Measurements from ENCODE around the gene SCG2. TPM values are rescaled to one million over a fixed set of nuclear protein-coding genes. Genes with fewer than 3 reads are reported as not detected.

SCG2 gene
- total RNA-seq, 1 experiment from 2014 or later = 19.8 TPM

GRCh38 chr2:223648755-223649154 lies 46.6 kb upstream of the SCG2 start:
- H3K4me1 ChIP-seq (ENCODE audit: control insufficient read depth in 1 of 2, insufficient read depth in 2 of 2, low read length in 2 of 2) = peaks cover 3 to 17% of the 10 kb centered on the region in 2 experiments; a peak in 2 of 4 replicates
- H3K79me2 ChIP-seq (ENCODE audit: insufficient read depth, low read length) = no peaks in the 10 kb centered on the region
- intact Hi-C loops (cut with micrococcal nuclease) = no loop called here
- ChIA-PET RAD21 (ENCODE audit: low non-redundant PET in 1 of 2, low total read pairs in 2 of 2, uncharacterized antibody in 2 of 2, unreplicated experiment in 2 of 2) (no interaction called here), CTCF (no interaction called here), POLR2A (no interaction called here)
- BruUV-seq (replicated peaks) = no TSS peak
- no peaks in the 10 kb centered on the region for H3K9me2 ChIP-seq (ENCODE audit: insufficient read depth)
- H3K9me3 ChIP-seq (ENCODE audit: control insufficient read depth in 1 of 2, insufficient read depth in 1 of 2, low read depth in 1 of 2, low read length in 2 of 2) = no peaks in the 10 kb centered on the region
- no peaks in the 10 kb centered on the region for H3K27me3 ChIP-seq (ENCODE audit: insufficient read depth, low read length)
- H3K4me2 ChIP-seq (ENCODE audit: low read length) = no peak overlapping the region
- H3K36me3 ChIP-seq (ENCODE audit: control insufficient read depth in 1 of 2, insufficient read depth in 2 of 2, low read length in 2 of 2) = no peaks in the 10 kb centered on the region
- no peak overlapping the region for H3K4me3 ChIP-seq (replicated peaks in 1 of 2; ENCODE audit: low read depth in 1 of 2, low read length in 2 of 2)
- no peaks in the 10 kb centered on the region for H4K20me1 ChIP-seq (ENCODE audit: insufficient read depth)
- TF ChIP-seq POLR2AphosphoS5 (IDR thresholded peaks at IDR 0.05; ENCODE audit: low read depth, low read length) (no peak), SRF (IDR thresholded peaks at IDR 0.05; ENCODE audit: low read depth) (no peak), EGR1 (IDR thresholded peaks at IDR 0.05; ENCODE audit: low read depth) (no peak), SIN3A (IDR thresholded peaks at IDR 0.05; ENCODE audit: low read depth) (no peak), YY1 (IDR thresholded peaks at IDR 0.05; ENCODE audit: extremely low read depth, insufficient replicate concordance, low read depth, low read length) (no peak), RAD21 (IDR thresholded peaks at IDR 0.05; ENCODE audit: low read depth) (no peak), FOSL1 (IDR thresholded peaks at IDR 0.05; ENCODE audit: low read depth) (no peak), ZFX (IDR thresholded peaks at IDR 0.05) (no peak), ZBTB33 (IDR thresholded peaks at IDR 0.05; ENCODE audit: extremely low read depth, insufficient replicate concordance, low read length) (no peak), REST (IDR thresholded peaks at IDR 0.05; ENCODE audit: low read depth) (no peak), EZH2 (IDR thresholded peaks at IDR 0.05) (no peak), CEBPB (IDR thresholded peaks at IDR 0.05; ENCODE audit: low read depth) (no peak), POLR2A (IDR thresholded peaks at IDR 0.05; ENCODE audit: borderline replicate concordance, extremely low read depth, insufficient read depth, insufficient read length) (no peak), TCF7L2 (IDR thresholded peaks at IDR 0.05; ENCODE audit: borderline replicate concordance, extremely low read depth, insufficient read depth, insufficient read length) (no peak), CBX3 (IDR thresholded peaks at IDR 0.05; ENCODE audit: low read depth) (no peak), EZH2phosphoT487 (IDR thresholded peaks at IDR 0.05; ENCODE audit: borderline replicate concordance) (no peak), CTCF (IDR thresholded peaks at IDR 0.05 in 2 of 3, conservative IDR thresholded peaks at IDR 0.05 in 1 of 3; ENCODE audit: borderline replicate concordance in 1 of 3, insufficient read depth in 1 of 3, low read depth in 2 of 3, low read length in 2 of 3) (no peak), JUND (IDR thresholded peaks at IDR 0.05) (no peak), ATF3 (IDR thresholded peaks at IDR 0.05) (no peak), ELF1 (IDR thresholded peaks at IDR 0.05; ENCODE audit: borderline replicate concordance, low read depth) (no peak)
- DNase-seq (ENCODE audit: low read depth, low spot score) (no peak), ATAC-seq (no peak)
- no peak overlapping the region for H3K27ac ChIP-seq (ENCODE audit: low read depth, low read length)
- no peak overlapping the region for H2AFZ ChIP-seq (ENCODE audit: low read depth, low read length, poor library complexity, severe bottlenecking)
- H3K9ac ChIP-seq (ENCODE audit: low read length) = no peak overlapping the region
